Liver (tissue), 3 donors: ENCODE measurements around the gene KHK.

Source experiments
- RAD21 ChIP-seq, 2 donors: IDR thresholded peaks; 2 replicates each; pipeline ENCODE4 v1.6.1; 2016; ENCODE audit warnings: antibody characterized with exemption in 2 of 2, mild to moderate bottlenecking in 2 of 2
- TF ChIP-seq, protein P1 (sequence below): IDR thresholded peaks from 2 replicates; pipeline ENCODE4 v1.6.1; 2016; ENCODE audit warnings: antibody characterized with exemption, mild to moderate bottlenecking
- TF ChIP-seq, protein P2 (sequence below): fragments of 150-350 bp; IDR thresholded peaks from 2 replicates; pipeline ENCODE4 v1.5.1; 2017; ENCODE audit warnings: improper control_type of control experiment, low read depth, low read length; ENCODE audit not compliant: missing input control
- TF ChIP-seq, protein P3 (sequence below): IDR thresholded peaks from 2 replicates; pipeline ENCODE4 v1.6.1; 2016; ENCODE audit warnings: antibody characterized with exemption
- donor health status: healthy.
- donor health status: healthy.

- TF ChIP-seq, protein P1, sequence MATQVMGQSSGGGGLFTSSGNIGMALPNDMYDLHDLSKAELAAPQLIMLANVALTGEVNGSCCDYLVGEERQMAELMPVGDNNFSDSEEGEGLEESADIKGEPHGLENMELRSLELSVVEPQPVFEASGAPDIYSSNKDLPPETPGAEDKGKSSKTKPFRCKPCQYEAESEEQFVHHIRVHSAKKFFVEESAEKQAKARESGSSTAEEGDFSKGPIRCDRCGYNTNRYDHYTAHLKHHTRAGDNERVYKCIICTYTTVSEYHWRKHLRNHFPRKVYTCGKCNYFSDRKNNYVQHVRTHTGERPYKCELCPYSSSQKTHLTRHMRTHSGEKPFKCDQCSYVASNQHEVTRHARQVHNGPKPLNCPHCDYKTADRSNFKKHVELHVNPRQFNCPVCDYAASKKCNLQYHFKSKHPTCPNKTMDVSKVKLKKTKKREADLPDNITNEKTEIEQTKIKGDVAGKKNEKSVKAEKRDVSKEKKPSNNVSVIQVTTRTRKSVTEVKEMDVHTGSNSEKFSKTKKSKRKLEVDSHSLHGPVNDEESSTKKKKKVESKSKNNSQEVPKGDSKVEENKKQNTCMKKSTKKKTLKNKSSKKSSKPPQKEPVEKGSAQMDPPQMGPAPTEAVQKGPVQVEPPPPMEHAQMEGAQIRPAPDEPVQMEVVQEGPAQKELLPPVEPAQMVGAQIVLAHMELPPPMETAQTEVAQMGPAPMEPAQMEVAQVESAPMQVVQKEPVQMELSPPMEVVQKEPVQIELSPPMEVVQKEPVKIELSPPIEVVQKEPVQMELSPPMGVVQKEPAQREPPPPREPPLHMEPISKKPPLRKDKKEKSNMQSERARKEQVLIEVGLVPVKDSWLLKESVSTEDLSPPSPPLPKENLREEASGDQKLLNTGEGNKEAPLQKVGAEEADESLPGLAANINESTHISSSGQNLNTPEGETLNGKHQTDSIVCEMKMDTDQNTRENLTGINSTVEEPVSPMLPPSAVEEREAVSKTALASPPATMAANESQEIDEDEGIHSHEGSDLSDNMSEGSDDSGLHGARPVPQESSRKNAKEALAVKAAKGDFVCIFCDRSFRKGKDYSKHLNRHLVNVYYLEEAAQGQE, result no peak
- TF ChIP-seq, protein P2, sequence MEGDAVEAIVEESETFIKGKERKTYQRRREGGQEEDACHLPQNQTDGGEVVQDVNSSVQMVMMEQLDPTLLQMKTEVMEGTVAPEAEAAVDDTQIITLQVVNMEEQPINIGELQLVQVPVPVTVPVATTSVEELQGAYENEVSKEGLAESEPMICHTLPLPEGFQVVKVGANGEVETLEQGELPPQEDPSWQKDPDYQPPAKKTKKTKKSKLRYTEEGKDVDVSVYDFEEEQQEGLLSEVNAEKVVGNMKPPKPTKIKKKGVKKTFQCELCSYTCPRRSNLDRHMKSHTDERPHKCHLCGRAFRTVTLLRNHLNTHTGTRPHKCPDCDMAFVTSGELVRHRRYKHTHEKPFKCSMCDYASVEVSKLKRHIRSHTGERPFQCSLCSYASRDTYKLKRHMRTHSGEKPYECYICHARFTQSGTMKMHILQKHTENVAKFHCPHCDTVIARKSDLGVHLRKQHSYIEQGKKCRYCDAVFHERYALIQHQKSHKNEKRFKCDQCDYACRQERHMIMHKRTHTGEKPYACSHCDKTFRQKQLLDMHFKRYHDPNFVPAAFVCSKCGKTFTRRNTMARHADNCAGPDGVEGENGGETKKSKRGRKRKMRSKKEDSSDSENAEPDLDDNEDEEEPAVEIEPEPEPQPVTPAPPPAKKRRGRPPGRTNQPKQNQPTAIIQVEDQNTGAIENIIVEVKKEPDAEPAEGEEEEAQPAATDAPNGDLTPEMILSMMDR, result no peak
- TF ChIP-seq, protein P3, sequence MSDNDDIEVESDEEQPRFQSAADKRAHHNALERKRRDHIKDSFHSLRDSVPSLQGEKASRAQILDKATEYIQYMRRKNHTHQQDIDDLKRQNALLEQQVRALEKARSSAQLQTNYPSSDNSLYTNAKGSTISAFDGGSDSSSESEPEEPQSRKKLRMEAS, result no peak
- no peak for TF ChIP-seq RAD21 (IDR thresholded peaks at IDR 0.05)
Measured at GRCh38 chr2:27138111-27138510, 51.5 kb downstream of the KHK start.
